Measurements from ENCODE around the gene STAT6.

The STAT6 gene

GRCh38 chr12:57109207-57110103 is 1.7 kb downstream of the STAT6 start:
- H3K9ac ChIP-seq (ENCODE audit: low read length), result peak overlapping the region; percentile 95
- 0 out of 2 replicates have a peak, but pooled peaks cover 2% of the 10 kb centered on the region for H3K36me3 ChIP-seq (ENCODE audit: low read length)
- H3F3A ChIP-seq (ENCODE audit: insufficient read depth), result 0 out of 2 replicates have a peak, but pooled peaks cover 3% of the 10 kb centered on the region
- peaks cover 37% of the 10 kb centered on the region for H3K79me2 ChIP-seq (ENCODE audit: insufficient read depth, low read length)
- H3K9me2 ChIP-seq (replicated peaks; ENCODE audit: insufficient read depth, low read length), result no peaks in the 10 kb centered on the region
- H3K9me3 ChIP-seq (ENCODE audit: insufficient read depth, low read length), result no peaks in the 10 kb centered on the region
- H2AFZ ChIP-seq (ENCODE audit: low read depth, low read length, severe bottlenecking), result no peak overlapping the region
- H4K20me1 ChIP-seq (ENCODE audit: low read depth, low read length), result no peaks in the 10 kb centered on the region
- H3K4me2 ChIP-seq (ENCODE audit: low read depth, low read length, poor library complexity, severe bottlenecking), result peak overlapping the region; percentile 93
- H3K27me3 ChIP-seq (ENCODE audit: low read length), result no peaks in the 10 kb centered on the region
- peak overlapping the region; percentile 78 for H3K4me3 ChIP-seq (ENCODE audit: insufficient read depth, low read length, poor library complexity, severe bottlenecking)
- peak overlapping the region; percentile 91 for H3K27ac ChIP-seq (ENCODE audit: low read depth, low read length)
- no peak for TF ChIP-seq EZH2phosphoT487 (conservative IDR thresholded peaks at IDR 0.05; ENCODE audit: low read length)
- no peak for TF ChIP-seq CTCF (IDR thresholded peaks at IDR 0.05; ENCODE audit: insufficient read depth, low read length, poor library complexity, severe bottlenecking)

GRCh38 chr12:57107456-57108155 is 3.6 kb downstream of the STAT6 start:
- no peaks in the 10 kb centered on the region for H4K20me1 ChIP-seq (ENCODE audit: low read depth, low read length)
- H3K4me3 ChIP-seq (ENCODE audit: insufficient read depth, low read length, poor library complexity, severe bottlenecking), result no peak overlapping the region
- no peak overlapping the region for H2AFZ ChIP-seq (ENCODE audit: low read depth, low read length, severe bottlenecking)
- peaks cover 37% of the 10 kb centered on the region for H3K79me2 ChIP-seq (ENCODE audit: insufficient read depth, low read length)
- no peaks in the 10 kb centered on the region for H3K9me2 ChIP-seq (replicated peaks; ENCODE audit: insufficient read depth, low read length)
- no peak overlapping the region for H3K27ac ChIP-seq (ENCODE audit: low read depth, low read length)
- 0 out of 2 replicates have a peak, but pooled peaks cover 2% of the 10 kb centered on the region for H3K36me3 ChIP-seq (ENCODE audit: low read length)
- H3F3A ChIP-seq (ENCODE audit: insufficient read depth), result 0 out of 2 replicates have a peak, but pooled peaks cover 3% of the 10 kb centered on the region
- no peak overlapping the region for H3K9ac ChIP-seq (ENCODE audit: low read length)
- H3K4me2 ChIP-seq (ENCODE audit: low read depth, low read length, poor library complexity, severe bottlenecking), result no peak overlapping the region
- no peaks in the 10 kb centered on the region for H3K27me3 ChIP-seq (ENCODE audit: low read length)
- TF ChIP-seq EZH2phosphoT487 (conservative IDR thresholded peaks at IDR 0.05; ENCODE audit: low read length), result no peak
- TF ChIP-seq CTCF (IDR thresholded peaks at IDR 0.05; ENCODE audit: insufficient read depth, low read length, poor library complexity, severe bottlenecking), result no peak
- H3K9me3 ChIP-seq (ENCODE audit: insufficient read depth, low read length), result no peaks in the 10 kb centered on the region

DNA sequence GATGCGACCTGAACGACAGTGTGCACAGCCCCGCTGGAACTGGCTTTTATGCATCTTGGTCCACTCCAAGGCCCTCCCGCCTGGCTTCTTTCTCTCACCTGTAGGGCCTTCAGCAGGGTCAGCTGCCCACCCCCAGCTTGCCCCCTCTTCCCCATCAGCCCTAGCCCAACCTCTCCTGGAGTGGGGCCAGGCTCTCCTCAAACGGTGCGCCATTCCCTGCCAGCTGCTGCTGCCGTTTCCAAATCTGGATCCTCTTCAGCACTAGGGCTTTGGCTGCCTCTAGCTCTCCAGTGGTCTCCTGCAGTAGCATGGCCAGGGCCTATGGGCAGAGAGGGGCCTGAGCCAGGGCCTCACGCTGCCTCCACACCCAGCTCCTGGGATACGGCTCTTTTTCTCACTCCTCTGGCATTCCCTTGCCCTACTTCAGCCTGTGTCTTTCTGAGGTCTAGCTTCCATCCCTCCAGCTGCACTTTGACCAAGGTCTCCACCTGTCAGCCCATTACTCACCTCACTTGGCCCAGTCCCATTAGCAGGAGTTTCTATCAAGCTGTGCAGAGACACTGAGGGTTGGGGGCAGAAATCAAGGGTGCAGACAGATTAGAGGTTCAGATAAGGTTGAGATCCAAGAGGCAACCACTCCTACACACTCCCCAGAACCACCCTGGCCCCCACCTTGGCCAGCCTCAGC is 5.0 kb downstream of the STAT6 start:
- Histone ChIP-seq H2AFZ (ENCODE audit: low read depth, low read length, severe bottlenecking) (no peak overlapping the region), H4K20me1 (ENCODE audit: low read depth, low read length) (no peaks in the 10 kb centered on the region), H3F3A (ENCODE audit: insufficient read depth) (0 out of 2 replicates have a peak, but pooled peaks cover 3% of the 10 kb centered on the region), H3K9ac (ENCODE audit: low read length) (no peak overlapping the region), H3K9me3 (ENCODE audit: insufficient read depth, low read length) (no peaks in the 10 kb centered on the region), H3K4me3 (ENCODE audit: insufficient read depth, low read length, poor library complexity, severe bottlenecking) (no peak overlapping the region), H3K27ac (ENCODE audit: low read depth, low read length) (no peak overlapping the region), H3K27me3 (ENCODE audit: low read length) (no peaks in the 10 kb centered on the region), H3K79me2 (ENCODE audit: insufficient read depth, low read length) (peaks cover 33% of the 10 kb centered on the region), H3K36me3 (ENCODE audit: low read length) (0 out of 2 replicates have a peak, but pooled peaks cover 2% of the 10 kb centered on the region), H3K9me2 (replicated peaks; ENCODE audit: insufficient read depth, low read length) (no peaks in the 10 kb centered on the region), H3K4me2 (ENCODE audit: low read depth, low read length, poor library complexity, severe bottlenecking) (no peak overlapping the region)
- TF ChIP-seq CTCF (IDR thresholded peaks at IDR 0.05; ENCODE audit: insufficient read depth, low read length, poor library complexity, severe bottlenecking) (no peak), EZH2phosphoT487 (conservative IDR thresholded peaks at IDR 0.05; ENCODE audit: low read length) (no peak)

Measured in SU-DHL-6 (cell line).